Smooth muscle cell (in vitro differentiated cells): ENCODE data around the gene PTPN5. TPM values are rescaled to one million over a fixed set of nuclear protein-coding genes. Genes with fewer than 3 reads are reported as not detected.
"Not testable (repeated sequence)": the region's sequence is repeated elsewhere in the genome, so short reads cannot be mapped to it uniquely, and the experiment has no call there.

Experiments used
- DNase-seq: peaks from one replicate; lab custom pipeline; 2025; ENCODE audit not compliant: unreplicated experiment; lab: John Stamatoyannopoulos, UW
- H2AFZ ChIP-seq: fragments of 200-600 bp; sonication (generic); 2 replicates; pipeline ENCODE4 v1.6.0; 2016; ENCODE audit warnings: antibody characterized with exemption, low read depth, mild to moderate bottlenecking
- H3F3A ChIP-seq: fragments of 200-600 bp; sonication (generic); 2 replicates; pipeline ENCODE4 v1.6.0; 2017; ENCODE audit warnings: antibody characterized with exemption, low read depth
- H3K27ac ChIP-seq: fragments of 200-600 bp; sonication (generic); 2 replicates; pipeline ENCODE4 v1.5.1; 2016; ENCODE audit warnings: low read depth, mild to moderate bottlenecking
- H3K27me3 ChIP-seq: fragments of 200-600 bp; sonication (generic); 2 replicates; pipeline ENCODE4 v1.6.1; 2016; ENCODE audit warnings: low read depth, mild to moderate bottlenecking
- H3K36me3 ChIP-seq: fragments of 200-600 bp; sonication (generic); 2 replicates; pipeline ENCODE4 v1.5.1; 2016; ENCODE audit warnings: low read depth
- H3K4me1 ChIP-seq: fragments of 200-600 bp; sonication (generic); 2 replicates; pipeline ENCODE4 v1.5.1; 2016; ENCODE audit warnings: low read depth
- H3K4me2 ChIP-seq: fragments of 200-600 bp; sonication (generic); 2 replicates; pipeline ENCODE4 v1.6.0; 2016; ENCODE audit warnings: mild to moderate bottlenecking
- H3K4me3 ChIP-seq: fragments of 200-600 bp; sonication (generic); 2 replicates; pipeline ENCODE4 v1.5.1; 2016; ENCODE audit warnings: mild to moderate bottlenecking
- H3K79me2 ChIP-seq: fragments of 200-600 bp; sonication (generic); 2 replicates; pipeline ENCODE4 v1.6.0; 2016; ENCODE audit warnings: low read depth, mild to moderate bottlenecking
- H3K9ac ChIP-seq: fragments of 200-600 bp; sonication (generic); 2 replicates; pipeline ENCODE4 v1.6.0; 2016; ENCODE audit warnings: low read depth
- H3K9me3 ChIP-seq: fragments of 200-600 bp; sonication (generic); replicated peaks from 2 replicates; pipeline ENCODE4 v1.5.1; 2016; ENCODE audit warnings: low read depth
- H4K20me1 ChIP-seq: fragments of 200-600 bp; sonication (generic); 2 replicates; pipeline ENCODE4 v1.6.0; 2016; ENCODE audit warnings: low read depth
- CTCF ChIP-seq: fragments of 200-600 bp; sonication (generic); IDR thresholded peaks from 2 replicates; pipeline ENCODE4 v1.5.1; 2017; ENCODE audit warnings: borderline replicate concordance, mild to moderate bottlenecking, antibody characterized with exemption; ENCODE audit not compliant: insufficient read depth, poor library complexity, severe bottlenecking
- WGBS: methylation state at CpG from one replicate; pipeline ENCODE4 v1.1.7; 2016; ENCODE audit warnings: low lambda C conversion rate; 5-methylcytosine and 5-hydroxymethylcytosine counted together
- polyA plus RNA-seq: library from polyadenylated mRNA; unstranded; fragments of >200 nt; fragmentation: Nextera tagmentation; extraction: Ambion mirVana; gene quantifications from 2 replicates; pipeline ENCODE4 v1.2.1, GENCODE V29; 2016
- total RNA-seq: library from RNA; depleted of rRNA; stranded (reverse); fragments of >200 nt; gene quantifications from 2 replicates; pipeline ENCODE4 v1.2.3, GENCODE V29; 2014

PTPN5 gene
- total and polyA plus RNA-seq, 2 experiments from 2014 or later, result not detected

GRCh38 chr11:18682466-18682865, 109.1 kb downstream of the PTPN5 start:
- Histone ChIP-seq H3K9me3 (no peaks in the 10 kb centered on the region), H3K4me3 (no peak overlapping the region), H3F3A (no peaks in the 10 kb centered on the region), H3K4me1 (no peaks in the 10 kb centered on the region), H3K36me3 (no peaks in the 10 kb centered on the region), H2AFZ (no peak overlapping the region), H3K4me2 (no peak overlapping the region), H3K27ac (no peak overlapping the region), H4K20me1 (no peaks in the 10 kb centered on the region), H3K79me2 (no peaks in the 10 kb centered on the region), H3K27me3 (no peaks in the 10 kb centered on the region), H3K9ac (no peak overlapping the region)
- DNase-seq, result no peak
- no peak for TF ChIP-seq CTCF
- WGBS, result 85% methylated on average over 3 of the region's 3 CpGs

- H3K4me3 ChIP-seq, H3K9ac ChIP-seq, H2AFZ ChIP-seq, H3K36me3 ChIP-seq, H3K27ac ChIP-seq, DNase-seq, H3K4me1 ChIP-seq, H3K4me2 ChIP-seq, H3K27me3 ChIP-seq, H3K79me2 ChIP-seq, H4K20me1 ChIP-seq, H3K9me3 ChIP-seq, H3F3A ChIP-seq: not testable (repeated sequence)
- WGBS, result 83% methylated on average over 1 of the region's 1 CpG
Observed at GRCh38 chr11:18681949-18682348, 109.6 kb downstream of the PTPN5 start.

Other genes with a start within 250 kb of the PTPN5 start
- gene UEVLD, start 203.1 kb downstream of the PTPN5 start, total RNA-seq, result 30.4 and 32.7 TPM in 2 replicates
- gene UEVLD, start 203.1 kb downstream of the PTPN5 start, polyA plus RNA-seq, result 15.1 and 16.5 TPM in 2 replicates
- 0.18 TPM in 1 of 2 replicates, not detected in the other for gene MISFA, start 192.0 kb downstream of the PTPN5 start, total RNA-seq
- 0.90 and 1.3 TPM in 2 replicates for gene MISFA, start 192.0 kb downstream of the PTPN5 start, polyA plus RNA-seq
- 42.7 and 77.5 TPM in 2 replicates for gene SPTY2D1, start 157.5 kb downstream of the PTPN5 start, total RNA-seq
- gene SPTY2D1, start 157.5 kb downstream of the PTPN5 start, polyA plus RNA-seq, result 18.3 and 18.8 TPM in 2 replicates
- gene TMEM86A, start 93.0 kb downstream of the PTPN5 start, total RNA-seq, result 1.2 and 2.0 TPM in 2 replicates
- 2.0 and 2.6 TPM in 2 replicates for gene TMEM86A, start 93.0 kb downstream of the PTPN5 start, polyA plus RNA-seq
- gene IGSF22, start 65.6 kb downstream of the PTPN5 start, total RNA-seq, result 0.09 TPM in 1 of 2 replicates, not detected in the other
- gene IGSF22, start 65.6 kb downstream of the PTPN5 start, polyA plus RNA-seq, result not detected in 2 replicates
- gene MRGPRX1, start 147.6 kb upstream of the PTPN5 start, total RNA-seq, result not detected in 2 replicates
- gene MRGPRX1, start 147.6 kb upstream of the PTPN5 start, polyA plus RNA-seq, result not detected in 2 replicates